HG03159 (cell line): ENCODE measurements around the gene SLC2A2.
"Not testable (repeated sequence)": the region's sequence is repeated elsewhere in the genome, so short reads cannot be mapped to it uniquely, and the experiment has no call there.

Experiments
- ATAC-seq: cut with Tn5 transposase; IDR thresholded peaks from one replicate; pipeline ENCODE4 v1.9.1; 2021; ENCODE audit warnings: mild to moderate bottlenecking, moderate library complexity; ENCODE audit not compliant: unreplicated experiment

Gene SLC2A2

DNA sequence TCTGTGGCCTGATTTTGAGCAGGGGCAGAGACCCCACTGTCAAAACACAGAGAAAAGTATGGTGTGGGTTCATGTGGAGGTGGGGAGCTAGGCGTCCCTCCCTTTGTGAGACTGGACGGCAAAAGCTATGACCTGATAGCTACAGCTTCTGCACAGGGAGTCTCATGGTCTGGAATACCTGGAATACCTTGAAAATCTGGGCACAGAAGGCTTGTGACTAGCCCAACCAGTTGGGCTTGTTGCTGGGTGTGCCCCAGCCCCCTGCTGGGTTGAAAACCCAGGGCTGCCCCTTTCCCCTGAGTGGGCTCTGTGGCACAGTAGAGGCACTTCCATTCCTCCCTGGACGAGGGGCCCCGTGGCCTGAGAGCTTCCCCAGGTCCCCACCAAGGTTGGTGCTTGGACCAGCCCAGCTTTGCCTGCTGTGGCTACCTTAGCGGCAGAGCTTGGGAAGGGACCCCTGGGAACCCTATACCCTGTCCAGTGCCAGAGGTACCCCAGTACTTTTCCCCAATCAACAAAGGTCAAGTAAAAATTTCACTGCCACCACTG lies 37.3 kb downstream of the SLC2A2 start:
- ATAC-seq: no peak

DNA sequence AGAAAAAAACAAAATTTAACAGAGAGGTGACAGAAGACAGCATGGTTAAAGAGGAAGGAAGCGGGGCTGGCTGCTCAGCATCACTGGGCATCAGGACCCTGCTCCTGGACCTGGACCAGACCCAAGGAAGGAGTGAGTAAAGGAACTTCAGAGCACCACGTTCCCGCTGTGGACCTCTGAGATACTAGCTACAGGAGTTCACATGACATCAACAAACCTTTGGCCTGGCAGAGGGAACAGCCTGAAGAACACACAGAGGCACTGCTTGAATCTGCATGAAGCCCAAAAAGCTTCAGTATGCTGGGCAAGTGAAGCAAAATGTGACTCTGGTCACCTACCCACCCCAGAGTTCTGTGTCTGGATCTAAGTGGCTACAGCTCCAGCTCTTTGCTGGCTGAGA lies 38.1 kb downstream of the SLC2A2 start:
- no peak for ATAC-seq

DNA sequence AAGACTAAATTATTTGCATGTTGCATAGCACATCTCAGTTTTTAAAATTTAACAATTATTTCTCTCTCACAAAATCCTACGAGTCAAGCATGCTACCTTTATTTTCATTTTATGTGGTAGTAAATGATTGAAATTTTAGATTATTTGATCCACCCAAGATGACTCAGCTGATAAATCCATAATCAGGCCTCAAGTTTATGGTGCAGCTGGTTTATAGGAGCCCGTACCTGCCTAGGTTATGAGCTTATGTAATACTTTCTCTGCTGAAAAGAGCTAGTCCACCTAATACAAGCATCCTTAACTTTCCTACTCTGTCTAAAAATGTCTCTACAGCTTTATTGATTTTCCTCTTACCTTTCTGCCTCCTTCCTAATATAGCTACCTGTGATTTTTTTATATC lies 41.2 kb downstream of the SLC2A2 start:
- ATAC-seq: no peak

DNA sequence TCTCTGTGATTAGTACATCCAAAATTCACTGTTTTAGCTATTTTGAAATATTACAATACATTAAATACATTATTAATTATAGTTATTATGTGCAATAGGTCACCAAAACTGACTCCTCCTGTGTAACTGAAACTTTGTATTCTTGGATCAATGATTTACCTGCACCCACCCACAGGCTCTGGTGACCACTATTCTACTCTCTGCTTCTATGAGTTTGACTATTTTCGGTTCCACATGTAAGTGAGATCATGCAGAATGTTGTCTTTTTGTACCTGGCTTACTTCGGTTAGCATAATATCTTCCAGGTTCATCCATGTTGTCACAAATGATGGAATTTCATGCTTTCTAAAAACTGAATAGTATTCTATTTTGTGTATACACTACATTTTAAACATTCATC lies 43.8 kb downstream of the SLC2A2 start:
- peak; percentile 99 for ATAC-seq

DNA sequence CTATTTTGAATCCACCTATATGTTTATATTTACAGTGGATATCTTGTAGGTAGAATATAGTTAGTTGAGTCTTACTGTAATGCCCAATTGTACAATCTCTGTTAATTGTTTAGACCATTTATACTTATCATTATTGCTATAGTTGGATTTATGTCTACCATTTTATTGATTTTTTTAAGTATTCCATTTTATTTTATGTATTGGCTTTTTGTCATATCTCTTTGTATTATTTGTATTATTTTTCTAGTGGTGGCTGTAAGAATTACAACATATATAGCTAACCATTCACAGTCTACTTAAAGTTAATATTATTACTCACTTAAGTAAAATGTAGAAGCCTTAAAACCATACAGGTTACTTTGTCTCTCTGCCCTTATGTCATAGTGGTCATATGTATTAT lies 46.1 kb downstream of the SLC2A2 start:
- ATAC-seq: no peak

DNA sequence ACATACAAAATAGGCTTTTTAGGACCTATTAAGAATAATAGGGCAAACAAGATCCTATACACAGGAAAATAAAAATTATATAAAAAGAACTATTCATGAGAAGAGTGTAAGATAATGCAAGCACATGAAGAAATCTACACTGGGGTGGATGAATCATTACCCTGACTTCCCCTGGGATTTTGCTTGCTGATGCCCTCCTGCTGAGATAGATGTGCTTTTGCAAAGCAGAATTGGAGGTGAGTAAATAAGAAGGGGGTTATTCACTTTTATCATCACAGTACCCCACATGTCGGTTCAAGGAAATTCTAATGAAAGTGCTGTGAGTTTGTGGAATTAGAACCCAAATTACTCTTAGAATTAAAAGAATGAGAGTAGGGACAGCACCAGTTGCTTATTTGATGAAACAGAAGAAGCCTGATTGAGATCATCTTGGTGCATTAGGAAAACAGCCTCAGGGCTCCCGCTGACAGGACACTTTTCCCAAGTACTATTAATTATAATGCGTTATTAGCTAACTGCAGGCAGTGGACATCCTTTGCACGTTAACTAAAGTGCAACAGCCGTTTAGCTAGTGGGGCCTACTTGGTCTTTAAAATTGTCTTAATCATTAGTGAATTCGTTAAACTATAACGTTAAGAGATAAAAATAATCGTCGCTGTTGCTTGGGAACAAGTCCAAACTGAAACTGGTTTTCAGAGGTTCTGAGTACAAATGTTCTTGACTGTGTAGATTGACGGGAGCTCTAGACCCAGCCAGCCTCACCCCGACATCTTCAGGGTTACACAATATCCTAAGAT lies 48.4 kb downstream of the SLC2A2 start:
- ATAC-seq: no peak

DNA sequence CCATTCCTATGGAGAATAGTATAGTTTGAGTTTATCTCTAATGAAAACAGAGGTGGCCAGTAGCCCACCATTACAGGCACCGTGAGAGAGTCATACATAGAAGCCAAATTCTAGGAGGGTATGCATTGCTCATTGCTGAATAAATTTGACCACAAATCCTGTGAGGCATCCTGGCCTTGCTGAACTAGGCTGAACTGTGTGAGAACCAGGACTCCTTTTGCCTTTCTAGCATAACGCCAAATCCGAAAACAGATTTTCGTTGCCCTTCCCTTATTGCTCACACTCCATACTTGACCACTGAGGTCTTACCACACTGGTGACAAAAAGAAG lies 50.4 kb downstream of the SLC2A2 start:
- ATAC-seq: no peak

DNA sequence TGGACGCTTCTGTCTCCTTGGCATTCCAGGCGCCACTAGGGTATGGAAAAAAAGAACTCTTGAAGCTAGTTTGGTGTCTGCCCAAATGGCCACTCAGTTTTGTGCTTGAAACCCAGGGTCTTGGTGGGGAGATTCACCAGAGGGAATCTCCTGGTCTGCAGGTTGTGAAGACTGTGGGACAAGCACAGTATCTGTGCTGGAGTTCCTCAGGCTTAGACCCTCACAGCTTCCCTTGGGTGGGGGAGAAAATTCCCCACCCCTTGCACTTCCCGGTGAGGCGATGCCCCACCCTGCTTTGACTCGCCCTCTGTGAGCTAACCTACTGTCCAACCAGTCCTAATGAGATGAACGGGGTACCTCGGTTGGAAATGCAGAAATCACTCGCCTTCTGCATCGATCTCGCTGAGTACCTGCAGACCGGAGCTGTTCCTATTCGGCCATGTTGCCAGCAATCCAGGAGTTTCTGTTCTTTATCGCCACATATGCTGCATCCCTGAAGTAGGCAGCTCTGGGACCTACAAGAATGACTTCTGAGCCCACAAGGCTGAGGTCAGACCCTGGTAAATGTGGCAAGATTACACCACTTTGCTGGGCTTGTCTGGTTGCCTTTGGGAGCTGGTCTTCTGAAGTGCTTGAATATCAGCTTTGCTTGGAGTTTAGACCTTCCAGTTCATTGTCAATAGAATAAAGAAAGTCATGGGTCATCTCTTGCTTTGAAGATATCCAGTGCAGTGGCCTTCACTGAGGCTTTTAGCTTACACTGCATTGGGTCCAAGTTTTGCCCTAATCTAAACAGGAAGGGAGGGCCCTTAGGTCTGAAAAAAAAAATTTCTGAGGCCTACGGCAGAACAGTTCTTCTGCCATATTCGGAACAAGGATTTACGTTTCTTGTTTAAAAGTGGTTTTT lies 51.0 kb downstream of the SLC2A2 start:
- no peak for ATAC-seq

DNA sequence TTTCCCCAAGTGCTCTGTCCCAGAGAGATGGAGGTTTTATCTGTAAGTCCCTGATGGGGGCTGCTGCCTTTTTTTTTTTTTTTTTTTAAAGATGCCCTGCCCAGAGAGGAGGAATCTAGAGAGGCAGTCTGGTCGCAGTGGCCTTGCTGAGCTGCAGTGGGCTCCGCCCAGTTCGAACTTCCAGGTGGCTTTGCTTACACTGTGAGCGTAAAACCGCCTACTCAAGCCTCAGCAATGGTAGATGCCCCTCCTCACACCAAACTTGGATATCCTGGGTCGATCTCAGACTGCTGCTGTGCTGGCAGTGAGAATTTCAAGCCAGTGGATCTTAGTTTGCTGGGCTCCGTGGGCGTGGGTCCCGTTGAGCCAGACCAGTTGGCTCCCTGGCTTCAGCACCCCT lies 51.6 kb downstream of the SLC2A2 start:
- ATAC-seq: no peak

DNA sequence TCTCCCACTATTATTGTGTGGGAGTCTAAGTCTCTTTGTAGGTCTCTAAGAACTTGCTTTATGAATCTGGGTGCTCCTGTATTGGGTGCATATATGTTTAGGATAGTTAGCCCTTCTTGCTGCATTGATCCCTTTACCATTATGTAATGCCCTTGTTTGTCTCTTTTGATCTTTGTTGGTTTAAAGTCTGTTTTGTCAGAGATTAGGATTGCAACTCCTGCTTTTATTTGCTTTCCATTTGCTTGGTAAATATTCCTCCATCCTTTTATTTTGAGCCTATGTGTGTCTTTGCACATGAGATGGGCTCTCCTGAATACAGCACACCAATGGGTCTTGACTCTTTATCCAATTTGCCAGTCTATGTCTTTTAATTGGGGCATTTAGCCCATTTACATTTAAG lies 53.6 kb downstream of the SLC2A2 start:
- not testable (repeated sequence) for ATAC-seq

DNA sequence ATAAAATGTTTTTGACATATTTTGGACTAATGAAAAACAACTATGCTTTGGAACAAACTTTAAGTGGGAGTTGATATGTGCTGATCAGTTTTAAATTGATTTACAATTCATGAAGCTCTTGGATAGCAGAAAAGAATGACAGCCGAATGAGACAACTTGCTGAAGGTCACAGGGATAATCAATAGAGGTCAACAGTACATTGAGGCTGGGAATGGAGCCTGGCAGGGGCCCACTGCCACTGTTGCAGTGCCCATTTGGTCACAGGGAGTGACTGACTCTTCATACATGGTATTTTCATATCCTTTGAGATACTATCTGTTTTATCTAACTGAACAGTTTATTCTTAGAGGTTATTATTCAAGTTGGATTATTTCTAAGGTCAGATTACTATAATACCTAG lies 59.4 kb downstream of the SLC2A2 start:
- ATAC-seq: no peak

DNA sequence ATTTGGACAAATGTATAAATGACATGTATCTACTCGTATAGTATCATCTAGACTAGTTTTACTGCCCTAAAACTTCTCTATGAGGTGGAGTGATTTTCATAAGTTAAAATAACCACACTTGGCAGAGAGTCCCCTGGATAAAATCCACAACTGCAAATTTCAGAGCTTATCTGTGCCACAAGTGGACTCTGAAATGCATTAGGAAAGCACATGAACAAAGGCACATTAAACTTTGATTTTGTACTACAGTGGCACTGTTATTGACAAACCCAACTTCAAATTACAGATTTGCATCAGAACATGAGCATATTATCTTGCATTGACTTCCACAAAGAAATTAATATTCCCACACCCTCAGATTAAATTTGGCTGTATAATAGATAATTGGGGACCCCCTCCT lies 60.0 kb downstream of the SLC2A2 start:
- ATAC-seq: no peak

DNA sequence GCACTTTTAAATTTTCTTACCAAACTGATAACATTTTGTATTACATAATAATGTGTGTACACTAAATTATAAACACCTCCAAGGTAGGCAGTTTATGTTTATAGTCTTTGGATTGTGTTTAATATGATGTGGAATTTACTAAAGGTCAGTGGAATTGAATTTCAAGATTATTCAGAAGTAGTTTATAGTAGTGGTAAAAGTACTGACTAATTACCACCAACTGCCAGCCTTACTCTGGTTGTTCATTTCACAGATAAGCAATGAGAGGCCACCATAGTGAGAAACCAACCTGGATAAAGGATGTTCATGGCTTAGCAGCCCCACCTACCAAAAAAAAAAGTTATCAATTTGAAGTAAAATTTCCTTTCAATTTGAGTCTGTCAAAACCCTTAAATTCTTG lies 64.1 kb downstream of the SLC2A2 start:
- ATAC-seq: no peak

DNA sequence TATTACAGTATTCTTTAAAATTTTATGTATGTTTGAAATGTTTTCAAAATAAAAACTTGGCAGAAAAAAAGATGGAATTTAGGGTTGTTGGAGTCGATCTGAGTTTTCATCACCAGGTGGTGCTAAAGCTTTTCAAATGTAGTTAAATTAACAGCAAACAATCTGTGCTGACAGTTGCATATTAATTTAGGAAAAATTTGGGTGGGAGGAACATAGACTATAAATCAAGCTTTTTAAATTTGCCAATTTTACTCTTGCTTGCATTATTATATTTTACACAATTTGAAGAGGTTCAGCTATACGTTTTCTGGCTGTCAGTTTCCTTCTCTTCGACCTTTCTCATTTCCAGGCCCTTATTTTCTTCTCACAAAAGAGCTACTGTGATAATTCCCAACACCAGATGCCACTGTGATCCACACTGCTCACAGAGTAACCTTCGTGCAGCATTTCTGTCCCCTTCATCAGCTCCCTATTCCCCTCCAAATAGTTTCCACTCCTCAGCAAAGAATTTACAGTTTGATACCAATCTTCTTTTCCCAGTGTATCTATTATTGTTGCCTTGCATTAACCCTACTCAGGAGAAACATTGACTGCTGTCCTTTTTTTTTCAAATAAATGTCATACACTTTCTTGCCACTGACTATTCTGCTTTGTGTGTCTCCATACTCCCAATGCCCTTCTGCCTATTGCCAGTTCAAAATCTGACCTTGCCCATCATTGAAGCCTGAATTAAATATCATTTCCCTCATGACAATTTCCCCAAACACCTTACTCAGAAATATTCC lies 64.7 kb downstream of the SLC2A2 start:
- no peak for ATAC-seq

DNA sequence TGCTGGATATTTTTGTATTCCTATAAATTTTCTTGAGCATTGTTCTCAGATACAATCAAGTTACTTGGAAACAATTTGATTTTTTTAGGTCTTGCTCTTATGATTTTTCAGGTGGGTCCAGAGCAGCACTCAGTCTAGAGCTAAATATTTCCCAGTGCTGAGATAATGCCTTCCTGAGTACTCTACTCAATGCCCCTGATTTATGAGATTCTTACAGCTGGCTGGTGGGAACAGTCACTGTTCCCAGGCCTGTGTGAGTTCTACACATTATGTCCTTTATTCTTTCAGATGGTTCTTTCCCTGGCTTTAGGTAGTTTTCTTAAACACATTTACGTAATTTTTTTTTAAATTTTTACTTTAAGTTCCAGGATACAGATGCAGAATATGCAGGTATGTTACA lies 67.1 kb downstream of the SLC2A2 start:
- ATAC-seq: no peak

DNA sequence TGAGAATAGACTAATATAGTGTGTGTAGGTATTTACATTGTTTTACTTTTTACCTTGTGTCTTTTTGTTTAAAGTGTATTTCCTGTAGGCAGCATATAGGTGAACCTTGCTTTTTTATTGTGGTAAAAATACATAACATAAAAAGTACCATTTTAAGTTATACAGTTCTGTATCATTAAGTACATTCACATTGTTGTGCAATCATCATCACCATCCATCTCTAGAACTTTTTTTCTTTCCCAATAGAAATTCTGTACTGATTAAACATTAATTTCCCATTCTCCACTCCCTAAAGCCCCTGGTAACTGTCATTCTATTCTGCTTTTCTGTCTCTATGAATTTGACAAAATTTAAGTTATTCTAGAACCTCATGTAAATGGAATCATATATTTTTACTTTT lies 69.9 kb downstream of the SLC2A2 start:
- no peak for ATAC-seq

DNA sequence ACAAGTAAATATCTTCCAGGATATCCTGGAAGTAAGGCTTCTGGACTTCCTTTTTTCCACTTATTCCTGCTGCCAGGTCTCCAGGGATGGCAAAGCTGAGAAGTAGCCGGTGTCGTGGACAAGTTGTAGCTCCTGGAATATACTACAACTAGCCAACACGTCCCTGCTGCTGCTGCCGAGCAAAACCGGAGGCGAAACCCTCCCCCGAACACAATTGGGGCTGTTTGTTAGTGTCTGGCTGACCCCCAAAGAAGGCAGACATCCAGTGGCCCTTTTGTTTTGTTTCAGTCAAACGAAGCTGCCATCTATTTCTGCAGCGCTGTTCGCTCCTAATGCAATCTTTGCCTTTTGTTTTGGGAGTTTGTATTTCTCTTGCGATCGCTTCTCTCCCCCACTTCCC lies 72.8 kb downstream of the SLC2A2 start:
- no peak for ATAC-seq

DNA sequence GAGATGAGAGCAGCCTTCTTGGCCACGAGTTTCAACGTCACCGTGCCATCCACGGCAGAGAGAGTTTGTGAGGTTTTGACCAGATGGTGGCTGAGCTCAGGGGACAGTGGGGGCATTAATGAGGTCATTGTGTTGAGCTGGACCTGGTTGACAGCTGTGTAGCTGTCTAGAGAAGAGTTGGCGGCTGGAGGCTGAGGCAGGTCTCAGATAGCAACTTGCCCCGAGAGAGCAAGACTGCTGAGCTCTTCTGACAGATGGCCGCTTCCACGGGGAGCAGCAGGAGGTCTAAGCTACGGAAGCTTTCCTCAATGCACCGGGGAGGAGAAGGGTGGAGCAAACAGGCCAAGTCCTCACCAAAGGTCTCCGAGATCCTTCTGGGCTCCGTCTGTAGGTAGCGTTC lies 73.3 kb downstream of the SLC2A2 start:
- no peak for ATAC-seq

DNA sequence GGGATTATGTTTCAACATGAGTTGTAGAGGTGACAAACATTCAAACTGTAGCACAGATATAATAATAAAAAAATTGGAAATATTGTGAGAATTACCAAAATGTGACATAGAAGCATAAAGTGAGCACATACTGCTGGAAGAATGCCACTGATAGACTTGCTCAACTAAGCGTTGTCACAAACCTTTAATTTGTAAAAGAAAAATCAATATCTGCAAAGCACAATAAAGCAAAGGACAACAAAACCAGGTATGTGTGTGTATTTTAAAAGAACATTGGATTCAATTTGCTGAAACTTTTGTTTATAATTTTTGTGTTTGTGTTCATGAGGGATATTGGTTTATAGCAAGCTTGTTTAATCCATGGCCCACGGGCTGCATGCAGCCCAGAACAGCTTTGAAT lies 77.3 kb downstream of the SLC2A2 start:
- no peak for ATAC-seq

DNA sequence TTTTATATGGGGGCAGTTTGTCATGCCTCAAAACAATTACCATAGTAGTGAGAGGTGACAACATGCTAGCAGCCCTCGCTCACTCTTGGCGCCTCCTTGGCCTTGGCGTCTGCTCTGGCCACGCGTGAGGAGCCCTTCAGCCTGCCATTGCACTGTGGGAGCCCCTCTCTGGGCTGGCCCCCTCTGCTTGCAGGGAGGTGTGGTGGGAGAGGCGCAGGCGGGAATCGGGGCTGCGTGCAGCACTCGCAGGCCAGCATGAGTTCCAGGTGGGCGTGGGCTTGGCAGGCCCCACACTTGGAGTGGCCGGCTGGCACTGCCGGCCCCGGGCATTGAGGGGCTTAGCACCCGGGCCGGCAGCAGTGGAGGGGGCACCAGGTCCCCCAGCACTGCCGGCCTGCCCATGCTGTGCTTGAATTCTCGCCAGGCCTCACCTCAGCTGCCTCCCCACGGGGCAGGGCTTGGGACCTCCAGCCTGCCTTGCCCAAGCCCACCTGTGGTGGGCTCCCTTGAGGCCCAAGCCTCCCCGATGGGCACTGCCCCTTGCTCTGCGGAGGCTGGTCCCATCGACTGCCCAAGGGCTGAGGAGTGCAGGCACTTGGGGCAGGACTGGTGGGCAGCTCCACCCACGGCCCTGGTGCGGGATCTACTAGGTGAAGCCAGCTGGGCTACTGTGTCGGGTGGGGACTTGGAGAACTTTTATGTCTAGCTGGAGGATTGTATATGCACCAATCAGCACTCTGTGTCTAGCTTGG lies 79.3 kb downstream of the SLC2A2 start:
- ATAC-seq: no peak
